Heart left ventricle (tissue), 16 donors: ENCODE data around the gene PCSK5. TPM values are rescaled to one million over a fixed set of nuclear protein-coding genes. Genes with fewer than 3 reads are reported as not detected.

ENCODE experiments used
- ATAC-seq, 4 donors: fragments of 200-7000 bp; cut with Tn5 transposase; one replicate each; pipeline ENCODE4 v1.9.1; 2020 to 2022; ENCODE audit warnings: moderate library complexity in 4 of 4, mild to moderate bottlenecking in 3 of 4, moderate number of reproducible peaks in 1 of 4
- DNase-seq, 5 donors: peaks; one replicate each; pipeline ENCODE4 v3.0.0-alpha.2; 2020
- H3K27ac ChIP-seq, 12 donors: fragments of 200-600 bp; sonication (generic) in 4 of 12; one replicate each; pipeline versions ENCODE4 v1.5.0 to v1.8.0; 2016 to 2022; ENCODE audit warnings: mild to moderate bottlenecking in 2 of 12
- H3K27me3 ChIP-seq, 9 donors: fragments of 200-600 bp; sonication (generic) in 2 of 9; one replicate each; pipeline versions ENCODE4 v1.5.1 to v1.8.0; 2016 to 2022; ENCODE audit warnings: mild to moderate bottlenecking in 3 of 9
- H3K36me3 ChIP-seq, 9 donors: fragments of 200-600 bp; sonication (generic) in 2 of 9; one replicate each; pipeline versions ENCODE4 v1.5.0 to v1.8.0; 2018 to 2022; ENCODE audit warnings: mild to moderate bottlenecking in 2 of 9
- H3K4me1 ChIP-seq, 12 donors: fragments of 200-600 bp; sonication (generic) in 4 of 12; one replicate each; pipeline versions ENCODE4 v1.5.0 to v1.8.0; 2016 to 2022; ENCODE audit warnings: mild to moderate bottlenecking in 3 of 12
- H3K4me3 ChIP-seq, 12 donors: fragments of 200-600 bp; sonication (generic) in 4 of 12; one replicate each; pipeline versions ENCODE4 v1.5.0 to v1.8.0; 2017 to 2022; ENCODE audit warnings: mild to moderate bottlenecking in 9 of 12, moderate library complexity in 4 of 12
- H3K9me3 ChIP-seq, 12 donors: fragments of 200-600 bp; sonication (generic) in 4 of 12; one replicate each; pipeline versions ENCODE4 v1.5.0 to v1.8.0; 2016 to 2022; ENCODE audit warnings: mild to moderate bottlenecking in 1 of 12
- POLR2A ChIP-seq, 2 donors: fragments of 450-650 bp; IDR thresholded peaks; one replicate each; pipeline ENCODE4 v1.6.1; 2017; ENCODE audit warnings: antibody characterized with exemption in 2 of 2, mild to moderate bottlenecking in 2 of 2, moderate library complexity in 2 of 2
- WGBS, 4 donors: extraction: QIAGEN DNeasy Blood & Tissue Kit in 2 of 4; methylation state at CpG; one replicate each; pipeline versions ENCODE4 v1.1.5 to v1.1.7; 2013 to 2018; 5-methylcytosine and 5-hydroxymethylcytosine counted together
- intact Hi-C, 10 donors: fragments of 100-400 bp; cut with DNase I; formaldehyde crosslinking; loops; one replicate each; pipeline versions ENCODE4 v1.11.1 to v1.14.2; 2022
- polyA plus RNA-seq, 2 donors: library from polyadenylated mRNA; stranded (reverse); fragments of 200-250 nt; gene quantifications; one replicate each; pipeline ENCODE4 v1.2.3, GENCODE V29; 2013
- total RNA-seq, 9 donors: library from RNA; depleted of rRNA in 2 of 9; stranded (reverse); fragments of >200 nt in 2 of 9; fragmentation: NEBNext Ultra II Directional in 3 of 9; extraction: Animal tissue kit (Norgen Biotek cat#: 25700) in 3 of 9; gene quantifications; one replicate each; pipeline versions ENCODE4 v1.1.0 to v1.2.4, GENCODE V29; 2016 to 2023
- TF ChIP-seq, protein P1 (sequence below), 12 donors: fragments of 200-600 bp; sonication (generic) in 4 of 12; IDR thresholded peaks; one replicate each; pipeline versions ENCODE4 v1.5.0 to v1.8.0; 2018 to 2022; ENCODE audit warnings: antibody characterized with exemption in 12 of 12, mild to moderate bottlenecking in 5 of 12
- donor health status: ischemic (EF 13 %, LVEDD 7.1; RV severe dilation, severe dysfunction).
- donor health status: healthy with polysubstance abuse.
- donor health status: DM: no; HTN: yes; CAD: no.
- donor health status: DM: no; HTN: no; CAD: no.
- donor health status: ischemic (EF 25% LVEDD 6.9; RV normal size, moderate dysfunction).
- donor health status: ischemic (EF 25% LVEDD 5.7; RV mildly dilated, moderate dysfunction).
- donor health status: healthy.
- donor health status: DM: yes; HTN: yes; CAD: no.
- donor health status: ischemic (EF 35%, LVEDD 5.7; RV mildly dilated, moderate dysfunction).
- donor health status: nonischemic (EF 11% LVEDD 7.7; RV severe dilation, severe dysfunction).
- donor health status: DM: yes; HTN: yes; CAD: no.
- donor health status: PGD.
- donor health status: ischemic (EF 29% LVEDD 5.4; RV normal size, mild dysfunction).
- donor health status: nonischemic (EF 23%, LVEDD 6.1; RV moderate dilation, normal function).

The PCSK5 gene
- total and polyA plus RNA-seq, 11 donors, result 1.3 to 13.6 (median 5.9) TPM

DNA sequence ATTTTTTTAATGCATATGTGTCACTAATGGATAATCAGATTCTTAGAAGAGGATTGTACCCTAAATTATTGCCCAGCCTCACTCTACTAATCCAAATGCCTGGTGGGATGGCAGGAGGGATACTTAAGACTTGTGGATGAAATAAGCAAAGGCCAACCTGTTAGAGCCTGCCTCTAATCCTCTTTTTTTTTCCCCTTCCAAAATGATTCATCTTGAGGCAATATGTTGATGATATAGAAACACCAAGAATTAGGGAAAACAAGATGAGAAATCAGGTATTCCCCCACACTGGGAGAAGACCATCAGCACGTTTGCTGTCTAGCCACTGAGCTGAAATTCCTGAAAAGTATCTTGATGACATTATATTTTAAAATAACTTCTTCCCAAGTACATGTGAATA is 451.7 kb downstream of the PCSK5 start:
- WGBS, 4 donors, result 63 to 73% (median 71%) methylated on average over 1 of the region's 1 CpG
- ATAC-seq (no peak), DNase-seq (no peak)
- Histone ChIP-seq H3K27ac (no peak overlapping the region), H3K4me1 (no peaks in the 10 kb centered on the region), H3K9me3 (peaks cover 0 to 7% (median 0%) of the 10 kb centered on the region in 12 donors), H3K27me3 (peaks cover 0 to 3% (median 0%) of the 10 kb centered on the region in 9 donors), H3K36me3 (no peaks in the 10 kb centered on the region), H3K4me3 (no peak overlapping the region)
- intact Hi-C loops, result no loop called here
- TF ChIP-seq, protein P1, sequence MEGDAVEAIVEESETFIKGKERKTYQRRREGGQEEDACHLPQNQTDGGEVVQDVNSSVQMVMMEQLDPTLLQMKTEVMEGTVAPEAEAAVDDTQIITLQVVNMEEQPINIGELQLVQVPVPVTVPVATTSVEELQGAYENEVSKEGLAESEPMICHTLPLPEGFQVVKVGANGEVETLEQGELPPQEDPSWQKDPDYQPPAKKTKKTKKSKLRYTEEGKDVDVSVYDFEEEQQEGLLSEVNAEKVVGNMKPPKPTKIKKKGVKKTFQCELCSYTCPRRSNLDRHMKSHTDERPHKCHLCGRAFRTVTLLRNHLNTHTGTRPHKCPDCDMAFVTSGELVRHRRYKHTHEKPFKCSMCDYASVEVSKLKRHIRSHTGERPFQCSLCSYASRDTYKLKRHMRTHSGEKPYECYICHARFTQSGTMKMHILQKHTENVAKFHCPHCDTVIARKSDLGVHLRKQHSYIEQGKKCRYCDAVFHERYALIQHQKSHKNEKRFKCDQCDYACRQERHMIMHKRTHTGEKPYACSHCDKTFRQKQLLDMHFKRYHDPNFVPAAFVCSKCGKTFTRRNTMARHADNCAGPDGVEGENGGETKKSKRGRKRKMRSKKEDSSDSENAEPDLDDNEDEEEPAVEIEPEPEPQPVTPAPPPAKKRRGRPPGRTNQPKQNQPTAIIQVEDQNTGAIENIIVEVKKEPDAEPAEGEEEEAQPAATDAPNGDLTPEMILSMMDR (IDR thresholded peaks at IDR 0.05), result no peak
- TF ChIP-seq POLR2A (IDR thresholded peaks at IDR 0.05), result no peak

- no peak for ATAC-seq
- no peaks in the 10 kb centered on the region for H3K36me3 ChIP-seq
- peaks cover 0 to 7% (median 0%) of the 10 kb centered on the region in 12 donors for H3K9me3 ChIP-seq
- 89 to 96% (median 95%) methylated on average over 2 of the region's 2 CpGs for WGBS, 4 donors
- H3K4me3 ChIP-seq, result no peak overlapping the region
- H3K4me1 ChIP-seq, result no peaks in the 10 kb centered on the region
- H3K27me3 ChIP-seq, result peaks cover 0 to 3% (median 0%) of the 10 kb centered on the region in 9 donors
- no peak for DNase-seq
- TF ChIP-seq, protein P1 (IDR thresholded peaks at IDR 0.05), result no peak
- no peak for TF ChIP-seq POLR2A (IDR thresholded peaks at IDR 0.05)
- intact Hi-C loops, result no loop called here
- H3K27ac ChIP-seq, result no peak overlapping the region
Observed at GRCh38 chr9:76342858-76343257, 452.4 kb downstream of the PCSK5 start.

DNA sequence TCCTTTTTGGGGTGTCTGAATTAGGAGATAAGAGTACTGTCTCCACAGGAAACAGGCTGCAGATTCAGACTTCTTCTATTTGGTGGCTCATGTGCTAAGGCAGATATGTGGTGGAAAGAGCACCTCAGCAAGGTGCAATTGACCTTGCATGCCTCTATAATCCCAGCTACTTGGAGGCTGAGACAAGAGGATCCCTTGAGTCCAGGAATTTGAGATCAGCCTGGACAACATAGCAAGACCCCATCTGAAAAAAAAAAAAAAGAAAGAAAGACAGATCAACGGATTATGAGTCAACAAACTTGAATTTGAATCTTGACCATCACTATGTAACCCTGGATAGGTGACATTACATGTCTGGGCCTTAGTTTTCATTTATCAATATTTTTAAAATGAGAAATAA is 459.4 kb downstream of the PCSK5 start:
- TF ChIP-seq, protein P1 (IDR thresholded peaks at IDR 0.05), result no peak
- no peak for TF ChIP-seq POLR2A (IDR thresholded peaks at IDR 0.05)
- Histone ChIP-seq H3K9me3 (no peaks in the 10 kb centered on the region), H3K36me3 (no peaks in the 10 kb centered on the region), H3K4me3 (no peak overlapping the region), H3K27ac (no peak overlapping the region), H3K27me3 (no peaks in the 10 kb centered on the region), H3K4me1 (no peaks in the 10 kb centered on the region)
- DNase-seq (no peak), ATAC-seq (no peak)
- 64 to 84% (median 81%) methylated on average over 1 of the region's 1 CpG for WGBS, 4 donors
- intact Hi-C loops, result no loop called here

- H3K4me3 ChIP-seq, result no peak overlapping the region
- ATAC-seq, result no peak
- H3K9me3 ChIP-seq, result no peaks in the 10 kb centered on the region
- H3K27me3 ChIP-seq, result no peaks in the 10 kb centered on the region
- WGBS, 4 donors, result 57 to 65% (median 59%) methylated on average over 3 of the region's 3 CpGs
- H3K36me3 ChIP-seq, result no peaks in the 10 kb centered on the region
- no peaks in the 10 kb centered on the region for H3K4me1 ChIP-seq
- H3K27ac ChIP-seq, result no peak overlapping the region
- no peak for DNase-seq
- TF ChIP-seq POLR2A (IDR thresholded peaks at IDR 0.05), result no peak
- TF ChIP-seq, protein P1 (IDR thresholded peaks at IDR 0.05), result no peak
- intact Hi-C loops, result no loop called here
Observed at GRCh38 chr9:76351006-76351405, 460.5 kb downstream of the PCSK5 start.
